ENCODE data around the gene SSTR5. TPM values are rescaled to one million over a fixed set of nuclear protein-coding genes. Genes with fewer than 3 reads are reported as not detected.

SSTR5 gene
- total and polyA plus RNA-seq, 4 donors = not detected

DNA sequence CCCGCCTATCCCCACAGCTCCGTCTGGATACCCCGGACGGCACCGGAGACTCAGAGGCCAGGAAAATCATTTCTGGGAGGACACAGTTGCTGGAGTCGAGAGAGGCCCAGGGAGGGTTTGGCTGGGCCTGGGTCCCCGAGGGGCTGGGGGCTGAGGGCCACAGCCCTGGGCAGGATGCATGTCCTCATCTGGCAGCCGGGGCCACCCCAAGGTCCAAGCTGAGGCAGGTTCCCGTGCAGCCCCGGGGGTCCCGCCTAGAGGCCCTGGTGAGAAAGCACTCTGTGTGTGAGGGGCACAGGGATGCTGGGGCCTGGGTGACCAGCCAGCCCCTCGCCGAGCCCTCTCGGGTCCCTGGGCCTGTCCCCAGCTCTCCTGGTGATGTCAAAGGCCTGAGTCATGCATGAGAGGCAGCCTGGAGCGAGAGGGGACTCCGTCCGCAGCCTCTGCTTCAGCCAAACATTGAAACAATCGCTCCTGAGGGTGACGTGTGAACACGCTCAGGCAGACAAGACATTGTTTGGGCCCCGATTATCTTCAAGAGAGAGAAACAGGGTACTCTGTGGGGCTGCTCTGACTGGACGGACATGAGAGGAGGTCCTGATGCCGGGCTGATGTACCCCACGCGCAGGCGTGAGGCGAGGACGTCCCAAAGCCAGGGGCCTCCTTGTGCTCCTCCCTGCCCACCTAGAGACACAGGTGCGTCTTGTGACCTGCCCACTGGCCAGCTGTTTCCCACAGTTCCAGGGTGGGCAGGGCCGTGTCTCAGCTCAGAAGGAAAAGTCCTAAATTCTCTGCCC, 49.3 kb downstream of the SSTR5 start:
- Histone ChIP-seq H3K9me3 (ENCODE audit: control insufficient read depth in 4 of 4, low read length in 3 of 4) (no peaks in the 10 kb centered on the region), H3K36me3 (ENCODE audit: control insufficient read depth in 4 of 4, insufficient read depth in 3 of 4, low read depth in 1 of 4, low read length in 3 of 4) (no peaks in the 10 kb centered on the region), H3K4me1 (ENCODE audit: control insufficient read depth in 4 of 4, insufficient read depth in 4 of 4, low read length in 3 of 4) (no peaks in the 10 kb centered on the region), H3K4me3 (ENCODE audit: low read depth in 1 of 3, low read length in 3 of 3) (no peak overlapping the region), H3K9ac (ENCODE audit: low read depth in 1 of 2, low read length in 2 of 2) (no peak overlapping the region), H3K27ac (ENCODE audit: low read depth in 1 of 2, low read length in 2 of 2) (no peak overlapping the region), H3K27me3 (ENCODE audit: control insufficient read depth in 4 of 4, insufficient read depth in 4 of 4, low read length in 3 of 4) (peaks cover 0 to 3% (median 0%) of the 10 kb centered on the region in 4 donors)
- TF ChIP-seq YY1 (IDR thresholded peaks at IDR 0.05) = no peak
- no peak for TF ChIP-seq JUND (IDR thresholded peaks at IDR 0.05)
- TF ChIP-seq, protein P1, sequence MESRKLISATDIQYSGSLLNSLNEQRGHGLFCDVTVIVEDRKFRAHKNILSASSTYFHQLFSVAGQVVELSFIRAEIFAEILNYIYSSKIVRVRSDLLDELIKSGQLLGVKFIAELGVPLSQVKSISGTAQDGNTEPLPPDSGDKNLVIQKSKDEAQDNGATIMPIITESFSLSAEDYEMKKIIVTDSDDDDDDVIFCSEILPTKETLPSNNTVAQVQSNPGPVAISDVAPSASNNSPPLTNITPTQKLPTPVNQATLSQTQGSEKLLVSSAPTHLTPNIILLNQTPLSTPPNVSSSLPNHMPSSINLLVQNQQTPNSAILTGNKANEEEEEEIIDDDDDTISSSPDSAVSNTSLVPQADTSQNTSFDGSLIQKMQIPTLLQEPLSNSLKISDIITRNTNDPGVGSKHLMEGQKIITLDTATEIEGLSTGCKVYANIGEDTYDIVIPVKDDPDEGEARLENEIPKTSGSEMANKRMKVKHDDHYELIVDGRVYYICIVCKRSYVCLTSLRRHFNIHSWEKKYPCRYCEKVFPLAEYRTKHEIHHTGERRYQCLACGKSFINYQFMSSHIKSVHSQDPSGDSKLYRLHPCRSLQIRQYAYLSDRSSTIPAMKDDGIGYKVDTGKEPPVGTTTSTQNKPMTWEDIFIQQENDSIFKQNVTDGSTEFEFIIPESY (IDR thresholded peaks at IDR 0.05) = no peak
- no peak for TF ChIP-seq MAX (IDR thresholded peaks at IDR 0.05)
- TF ChIP-seq SP1 (IDR thresholded peaks at IDR 0.05) = no peak
- no peak for TF ChIP-seq HNF4G (IDR thresholded peaks at IDR 0.05)
- TF ChIP-seq RXRA (IDR thresholded peaks at IDR 0.05) = no peak
- TF ChIP-seq, protein P2, sequence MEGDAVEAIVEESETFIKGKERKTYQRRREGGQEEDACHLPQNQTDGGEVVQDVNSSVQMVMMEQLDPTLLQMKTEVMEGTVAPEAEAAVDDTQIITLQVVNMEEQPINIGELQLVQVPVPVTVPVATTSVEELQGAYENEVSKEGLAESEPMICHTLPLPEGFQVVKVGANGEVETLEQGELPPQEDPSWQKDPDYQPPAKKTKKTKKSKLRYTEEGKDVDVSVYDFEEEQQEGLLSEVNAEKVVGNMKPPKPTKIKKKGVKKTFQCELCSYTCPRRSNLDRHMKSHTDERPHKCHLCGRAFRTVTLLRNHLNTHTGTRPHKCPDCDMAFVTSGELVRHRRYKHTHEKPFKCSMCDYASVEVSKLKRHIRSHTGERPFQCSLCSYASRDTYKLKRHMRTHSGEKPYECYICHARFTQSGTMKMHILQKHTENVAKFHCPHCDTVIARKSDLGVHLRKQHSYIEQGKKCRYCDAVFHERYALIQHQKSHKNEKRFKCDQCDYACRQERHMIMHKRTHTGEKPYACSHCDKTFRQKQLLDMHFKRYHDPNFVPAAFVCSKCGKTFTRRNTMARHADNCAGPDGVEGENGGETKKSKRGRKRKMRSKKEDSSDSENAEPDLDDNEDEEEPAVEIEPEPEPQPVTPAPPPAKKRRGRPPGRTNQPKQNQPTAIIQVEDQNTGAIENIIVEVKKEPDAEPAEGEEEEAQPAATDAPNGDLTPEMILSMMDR (IDR thresholded peaks at IDR 0.05; ENCODE audit: low read depth, low read length, missing input control) = no peak
- TF ChIP-seq TAF1 (conservative IDR thresholded peaks at IDR 0.05) = no peak
- TF ChIP-seq, protein P3, sequence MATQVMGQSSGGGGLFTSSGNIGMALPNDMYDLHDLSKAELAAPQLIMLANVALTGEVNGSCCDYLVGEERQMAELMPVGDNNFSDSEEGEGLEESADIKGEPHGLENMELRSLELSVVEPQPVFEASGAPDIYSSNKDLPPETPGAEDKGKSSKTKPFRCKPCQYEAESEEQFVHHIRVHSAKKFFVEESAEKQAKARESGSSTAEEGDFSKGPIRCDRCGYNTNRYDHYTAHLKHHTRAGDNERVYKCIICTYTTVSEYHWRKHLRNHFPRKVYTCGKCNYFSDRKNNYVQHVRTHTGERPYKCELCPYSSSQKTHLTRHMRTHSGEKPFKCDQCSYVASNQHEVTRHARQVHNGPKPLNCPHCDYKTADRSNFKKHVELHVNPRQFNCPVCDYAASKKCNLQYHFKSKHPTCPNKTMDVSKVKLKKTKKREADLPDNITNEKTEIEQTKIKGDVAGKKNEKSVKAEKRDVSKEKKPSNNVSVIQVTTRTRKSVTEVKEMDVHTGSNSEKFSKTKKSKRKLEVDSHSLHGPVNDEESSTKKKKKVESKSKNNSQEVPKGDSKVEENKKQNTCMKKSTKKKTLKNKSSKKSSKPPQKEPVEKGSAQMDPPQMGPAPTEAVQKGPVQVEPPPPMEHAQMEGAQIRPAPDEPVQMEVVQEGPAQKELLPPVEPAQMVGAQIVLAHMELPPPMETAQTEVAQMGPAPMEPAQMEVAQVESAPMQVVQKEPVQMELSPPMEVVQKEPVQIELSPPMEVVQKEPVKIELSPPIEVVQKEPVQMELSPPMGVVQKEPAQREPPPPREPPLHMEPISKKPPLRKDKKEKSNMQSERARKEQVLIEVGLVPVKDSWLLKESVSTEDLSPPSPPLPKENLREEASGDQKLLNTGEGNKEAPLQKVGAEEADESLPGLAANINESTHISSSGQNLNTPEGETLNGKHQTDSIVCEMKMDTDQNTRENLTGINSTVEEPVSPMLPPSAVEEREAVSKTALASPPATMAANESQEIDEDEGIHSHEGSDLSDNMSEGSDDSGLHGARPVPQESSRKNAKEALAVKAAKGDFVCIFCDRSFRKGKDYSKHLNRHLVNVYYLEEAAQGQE (IDR thresholded peaks at IDR 0.05) = no peak
- 85% methylated on average over 30 of the region's 30 CpGs for WGBS
- no peak for DNase-seq (ENCODE audit: low spot score)

DNA sequence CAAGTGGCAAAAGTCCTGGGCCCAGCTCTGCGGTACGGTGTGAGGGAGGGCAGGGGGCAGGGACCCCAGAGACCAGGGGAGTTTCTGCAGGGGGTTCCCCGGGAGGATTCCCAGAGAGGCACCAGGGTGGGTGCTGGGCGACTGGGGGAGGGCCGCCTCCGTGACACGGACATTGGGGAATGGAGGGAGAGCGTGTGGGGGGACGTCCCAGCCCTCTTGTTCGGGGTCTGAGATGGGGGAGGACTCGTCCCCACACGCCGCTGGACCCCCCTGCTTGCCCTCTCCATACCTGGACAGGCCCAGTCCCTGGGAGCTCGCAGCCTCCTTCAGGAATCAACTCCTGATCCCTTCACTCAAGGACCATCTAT, 49.8 kb downstream of the SSTR5 start:
- Histone ChIP-seq H3K4me3 (ENCODE audit: low read depth in 1 of 3, low read length in 3 of 3) (no peak overlapping the region), H3K27me3 (ENCODE audit: control insufficient read depth in 4 of 4, insufficient read depth in 4 of 4, low read length in 3 of 4) (peaks cover 0 to 3% (median 0%) of the 10 kb centered on the region in 4 donors), H3K9me3 (ENCODE audit: control insufficient read depth in 4 of 4, low read length in 3 of 4) (no peaks in the 10 kb centered on the region), H3K9ac (ENCODE audit: low read depth in 1 of 2, low read length in 2 of 2) (no peak overlapping the region), H3K27ac (ENCODE audit: low read depth in 1 of 2, low read length in 2 of 2) (no peak overlapping the region), H3K36me3 (ENCODE audit: control insufficient read depth in 4 of 4, insufficient read depth in 3 of 4, low read depth in 1 of 4, low read length in 3 of 4) (no peaks in the 10 kb centered on the region), H3K4me1 (ENCODE audit: control insufficient read depth in 4 of 4, insufficient read depth in 4 of 4, low read length in 3 of 4) (no peaks in the 10 kb centered on the region)
- 90% methylated on average over 14 of the region's 14 CpGs for WGBS
- DNase-seq (ENCODE audit: low spot score) = no peak
- TF ChIP-seq EGR1 (IDR thresholded peaks at IDR 0.05; ENCODE audit: low read depth in 2 of 2) = no peak

All from liver (tissue), 9 donors.